Measurements from ENCODE around the gene NVL.

The NVL gene

DNA sequence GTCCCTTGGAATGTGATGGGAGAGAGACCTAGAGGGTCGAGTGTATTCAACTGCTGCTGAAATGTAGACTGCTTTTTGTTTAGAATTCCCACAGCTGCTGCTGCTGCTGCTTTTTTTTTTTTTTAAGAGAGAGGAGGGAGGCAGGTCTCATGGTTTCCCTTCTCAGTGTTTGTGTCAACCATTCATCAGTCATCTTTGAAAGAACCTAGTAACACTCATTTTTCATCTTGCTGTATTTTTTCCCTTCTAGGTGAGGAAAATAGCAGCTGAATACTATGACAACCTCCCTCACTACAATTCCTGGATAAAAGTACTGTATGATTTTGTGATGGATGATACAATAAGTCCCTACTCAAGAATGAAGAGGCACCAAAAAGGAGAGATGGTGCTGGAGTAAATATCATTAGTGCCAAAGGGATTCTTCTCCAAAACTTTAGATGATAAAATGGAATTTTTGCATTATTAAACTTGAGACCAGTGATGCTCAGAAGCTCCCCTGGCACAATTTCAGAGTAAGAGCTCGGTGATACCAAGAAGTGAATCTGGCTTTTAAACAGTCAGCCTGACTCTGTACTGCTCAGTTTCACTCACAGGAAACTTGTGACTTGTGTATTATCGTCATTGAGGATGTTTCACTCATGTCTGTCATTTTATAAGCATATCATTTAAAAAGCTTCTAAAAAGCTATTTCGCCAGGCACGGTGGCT lies 137.7 kb downstream of the NVL start:
- no peak for DNase-seq

DNA sequence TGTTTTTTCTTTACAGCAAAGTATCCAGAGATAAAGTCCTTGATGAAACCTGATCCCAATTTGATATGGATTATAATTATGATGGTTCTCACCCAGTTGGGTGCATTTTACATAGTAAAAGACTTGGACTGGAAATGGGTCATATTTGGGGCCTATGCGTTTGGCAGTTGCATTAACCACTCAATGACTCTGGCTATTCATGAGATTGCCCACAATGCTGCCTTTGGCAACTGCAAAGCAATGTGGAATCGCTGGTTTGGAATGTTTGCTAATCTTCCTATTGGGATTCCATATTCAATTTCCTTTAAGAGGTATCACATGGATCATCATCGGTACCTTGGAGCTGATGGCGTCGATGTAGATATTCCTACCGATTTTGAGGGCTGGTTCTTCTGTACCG lies 140.4 kb downstream of the NVL start:
- DNase-seq, result no peak

DNA sequence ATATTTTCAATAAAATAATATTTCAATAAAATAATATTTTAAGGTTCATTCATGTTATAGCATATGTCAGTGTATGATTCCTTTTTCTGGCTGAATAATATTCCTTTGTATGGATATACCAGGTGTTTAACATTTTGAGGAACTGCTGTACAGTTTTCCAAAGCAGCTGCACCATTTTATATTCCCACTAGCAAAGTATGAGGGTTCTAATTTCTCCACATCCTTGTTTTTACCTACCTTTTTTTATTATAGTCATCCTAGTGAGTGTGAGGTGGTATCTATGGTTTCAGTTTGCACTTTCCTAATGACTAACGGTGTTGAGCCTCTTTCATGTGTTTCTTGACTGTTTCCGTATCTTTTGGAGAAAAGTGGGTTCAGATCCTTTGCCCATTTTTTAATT lies 141.7 kb downstream of the NVL start:
- no peak for DNase-seq

DNA sequence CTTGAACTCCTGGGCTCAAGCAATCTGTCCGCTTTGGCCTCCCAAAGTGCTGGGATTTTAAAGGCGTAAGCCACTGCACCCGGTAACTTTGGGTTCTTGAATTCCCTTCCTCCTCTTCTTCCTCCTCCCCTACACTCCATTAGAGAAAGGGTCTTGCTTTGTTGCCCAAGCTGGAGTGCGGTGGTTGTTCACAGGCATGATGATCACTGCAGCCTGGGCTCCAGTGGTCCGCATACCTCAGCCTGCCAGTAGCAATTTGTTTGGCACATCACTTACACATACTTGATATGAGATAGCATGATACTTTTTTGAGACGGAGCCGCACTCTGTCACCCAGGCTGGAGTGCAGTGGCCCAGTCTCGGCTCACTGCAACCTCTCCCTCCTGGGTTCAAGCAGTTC lies 144.8 kb downstream of the NVL start:
- no peak for DNase-seq

DNA sequence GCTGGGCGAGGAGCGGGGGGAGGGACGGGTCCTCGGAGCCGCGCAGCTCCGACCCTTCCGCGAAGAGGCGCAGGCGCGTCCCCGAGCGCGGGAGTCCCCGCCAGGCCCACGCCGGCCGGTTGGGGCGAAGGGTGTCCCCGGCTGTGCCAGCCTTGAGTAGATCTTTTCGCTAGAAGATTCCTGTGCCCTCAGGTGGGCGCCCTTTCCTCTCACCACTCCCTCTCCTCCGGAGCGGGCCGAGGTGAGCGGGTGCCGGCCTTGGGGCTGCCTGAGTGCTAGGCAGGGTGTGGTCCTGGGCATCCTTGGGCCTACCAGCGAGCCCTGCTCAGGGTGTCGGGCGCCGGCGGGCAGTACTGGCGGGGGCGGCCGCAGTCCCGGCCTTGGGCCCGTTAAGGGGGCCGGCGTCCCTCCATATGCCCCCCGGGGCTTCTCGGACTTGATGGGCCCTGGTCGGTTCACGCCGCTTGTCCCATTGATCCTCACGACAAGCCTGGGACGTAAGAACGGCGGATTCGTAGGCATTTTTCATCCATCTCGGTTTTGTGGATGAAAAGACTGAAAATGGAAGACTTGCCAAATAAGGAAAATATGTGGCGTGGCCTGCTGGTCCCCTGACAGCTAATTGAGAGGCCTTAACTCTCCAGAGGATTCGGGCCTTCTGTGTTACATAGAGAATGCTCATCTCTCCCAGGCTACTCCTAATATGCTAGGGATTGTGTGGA lies 146.2 kb downstream of the NVL start:
- peak; percentile 60 for DNase-seq

DNA sequence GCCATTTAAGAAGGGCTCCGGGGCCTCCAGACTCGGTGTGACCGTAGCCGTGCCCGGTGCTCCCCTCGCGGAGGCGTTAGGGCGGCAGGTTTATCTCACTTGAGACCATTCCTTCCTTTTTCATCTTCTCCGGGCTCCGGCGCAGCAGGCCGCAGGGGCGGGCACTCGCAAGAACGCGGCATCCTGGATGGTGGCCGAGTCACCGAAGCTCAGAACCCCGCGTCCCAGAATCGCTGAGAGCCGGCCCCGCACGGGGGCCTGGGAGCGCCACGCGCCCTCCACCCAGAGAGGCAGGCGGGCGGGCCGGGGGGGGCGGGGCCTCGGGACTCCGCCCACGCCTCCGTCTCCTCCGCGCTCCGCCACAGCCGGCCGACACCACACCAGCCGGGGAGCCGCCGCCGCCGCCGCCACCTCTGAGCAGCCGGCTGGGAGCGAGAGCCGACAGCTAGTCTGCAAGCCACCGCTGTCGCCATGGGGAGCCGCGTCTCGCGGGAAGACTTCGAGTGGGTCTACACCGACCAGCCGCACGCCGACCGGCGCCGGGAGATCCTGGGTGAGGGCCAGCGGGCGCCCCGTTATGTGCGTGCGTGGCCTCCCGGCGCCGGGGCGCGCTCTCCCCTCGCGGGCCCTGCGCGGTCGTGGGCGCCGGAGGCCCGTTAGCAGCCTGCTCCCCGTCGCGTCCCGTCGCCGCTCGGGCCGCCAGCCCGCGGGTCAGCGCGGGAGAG lies 146.9 kb downstream of the NVL start, which contains the start of gene DEGS1:
DEGS1 (plus strand) TSS at position 375 of the 725 bp plus-strand sequence; CDS start at position 472, 97 bp downstream.
- peak; percentile 91 for DNase-seq

DNA sequence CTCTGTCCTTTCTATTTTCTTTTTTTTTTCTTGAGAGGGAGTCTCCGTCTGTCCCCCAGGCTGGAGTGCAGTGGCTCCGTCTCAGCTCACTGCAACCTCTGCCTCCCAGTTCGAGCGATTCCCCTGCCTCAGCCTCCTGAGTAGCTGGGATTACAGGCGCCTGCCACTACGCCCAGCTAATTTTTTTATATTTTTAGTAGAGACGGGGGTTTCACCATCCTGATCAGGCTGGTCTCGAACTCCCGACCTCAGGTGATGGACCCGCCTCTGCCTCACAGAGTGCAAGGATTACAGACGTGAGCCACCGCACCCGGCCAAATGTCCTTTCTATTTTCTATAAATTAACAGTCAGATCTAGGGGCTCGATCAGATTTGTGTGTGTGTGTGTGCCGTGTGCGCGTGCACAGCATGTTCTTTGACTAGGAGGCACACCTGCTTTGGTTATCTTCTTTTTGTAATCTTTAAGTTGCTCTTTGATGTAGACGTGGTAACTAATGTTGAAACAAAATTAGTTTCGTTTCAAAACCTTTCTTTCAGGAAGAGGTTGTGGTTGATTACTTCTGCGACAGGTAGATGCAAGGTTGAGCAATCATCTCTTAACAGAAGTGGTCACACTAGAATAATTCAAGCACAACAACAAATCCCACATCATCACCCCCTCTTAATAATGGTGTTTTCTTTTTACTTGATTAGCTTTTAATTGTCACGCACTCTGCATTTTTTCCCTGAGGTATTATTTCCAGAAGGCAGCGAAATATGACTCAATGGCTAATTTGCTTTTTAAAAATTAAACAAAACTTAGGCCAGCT lies 147.7 kb downstream of the NVL start:
- peak; percentile 1 for DNase-seq

DNA sequence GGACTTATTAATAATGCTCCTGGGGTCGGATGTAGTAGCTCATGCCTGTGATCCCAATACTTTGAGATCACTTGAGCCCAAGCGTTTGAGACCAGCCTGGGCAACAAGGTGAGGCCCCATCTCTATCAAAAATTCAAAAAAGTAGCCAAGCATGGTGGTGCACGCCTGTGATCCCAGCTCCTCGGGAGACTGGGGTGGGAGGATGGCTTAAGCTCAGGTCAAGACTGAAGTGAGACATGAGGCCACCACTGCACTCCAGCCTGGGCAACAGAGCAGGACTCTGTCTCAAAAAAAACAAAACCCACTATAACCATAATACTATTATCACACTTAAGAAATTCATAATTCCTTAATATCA lies 148.5 kb downstream of the NVL start:
- no peak for DNase-seq

DNA sequence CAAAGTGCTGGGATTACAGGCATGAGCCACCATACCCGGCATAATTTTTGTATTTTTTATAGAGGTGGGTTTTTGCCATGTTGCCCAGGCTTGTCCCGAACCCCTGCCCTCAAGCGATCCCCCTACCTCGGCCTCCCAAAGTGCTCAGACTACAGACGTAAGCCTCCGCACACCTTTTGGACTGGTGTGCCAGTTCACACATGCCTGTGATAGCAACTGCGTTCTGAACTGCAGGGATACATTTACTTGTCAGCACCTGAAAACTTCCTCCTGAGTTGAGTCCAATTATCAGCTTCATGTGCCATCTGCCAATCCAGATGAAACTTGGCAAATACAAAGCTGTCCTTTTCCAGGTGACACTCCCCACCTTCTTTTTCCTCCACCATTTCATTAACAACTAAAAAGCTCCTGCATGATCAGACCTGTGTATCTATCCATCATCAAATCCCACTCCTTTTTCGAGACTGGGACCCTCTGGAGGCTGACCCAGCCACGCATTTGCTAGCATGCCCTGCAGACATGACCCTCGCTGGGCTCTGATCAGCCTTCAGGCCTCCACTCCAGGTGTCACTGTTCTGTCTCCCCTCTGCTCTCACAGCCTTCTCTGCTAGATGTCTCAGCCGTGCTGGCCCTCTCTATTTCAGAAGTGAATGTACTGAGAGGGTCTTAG lies 149.1 kb downstream of the NVL start:
- no peak for DNase-seq

DNA sequence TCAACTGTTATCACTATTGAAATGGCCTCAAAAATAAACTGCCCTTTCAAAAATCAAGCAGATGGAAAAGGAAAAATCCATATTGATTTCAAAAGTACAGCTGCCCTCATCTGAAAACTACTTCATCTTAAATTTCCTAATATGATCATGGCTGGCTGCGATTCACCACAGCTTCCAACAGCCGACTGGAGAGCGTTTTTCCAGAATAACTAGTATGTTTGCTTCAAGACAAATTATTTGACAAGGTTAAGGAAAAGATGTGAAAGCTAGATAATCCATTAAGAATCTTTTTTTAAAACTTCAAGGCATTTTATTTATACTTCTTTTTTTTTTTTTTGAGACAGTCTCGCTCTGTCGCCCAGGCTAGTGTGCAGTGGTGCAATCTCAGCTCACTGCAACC lies 151.1 kb downstream of the NVL start:
- no peak for DNase-seq

DNA sequence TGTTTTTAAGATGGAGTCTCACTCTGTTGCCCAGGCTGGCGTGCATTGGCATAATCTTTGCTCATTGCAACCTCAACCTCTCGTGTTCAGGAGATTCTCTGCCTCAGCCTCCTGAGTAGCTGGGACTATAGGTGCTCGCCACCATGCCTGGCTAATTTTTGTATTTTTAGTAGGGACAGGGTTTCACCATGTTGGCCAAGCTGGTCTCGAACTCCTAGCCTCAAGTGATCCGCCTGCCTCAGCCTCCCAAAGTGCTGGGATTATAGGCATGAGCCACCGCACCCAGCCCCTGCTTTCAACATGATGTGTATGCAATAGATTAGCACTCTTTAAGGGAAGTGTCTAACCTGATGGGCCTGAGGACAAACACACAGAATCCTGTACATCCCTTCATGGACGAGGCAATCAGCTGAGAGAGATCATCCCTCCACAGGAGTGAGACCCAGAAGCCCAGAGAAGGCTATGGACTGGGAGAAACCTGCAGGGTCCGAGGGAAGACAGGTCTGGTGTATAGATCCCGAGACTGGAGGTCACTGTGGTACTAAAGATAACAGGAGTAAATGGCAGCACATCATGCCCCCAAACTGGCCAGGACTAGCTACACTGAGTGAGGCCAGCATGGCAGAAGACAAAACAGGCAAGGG lies 152.5 kb downstream of the NVL start:
- no peak for DNase-seq
